ENCODE data around the gene NOXA1.
"Not testable (repeated sequence)": the region's sequence is repeated elsewhere in the genome, so short reads cannot be mapped to it uniquely, and the experiment has no call there.

NOXA1 gene

DNA sequence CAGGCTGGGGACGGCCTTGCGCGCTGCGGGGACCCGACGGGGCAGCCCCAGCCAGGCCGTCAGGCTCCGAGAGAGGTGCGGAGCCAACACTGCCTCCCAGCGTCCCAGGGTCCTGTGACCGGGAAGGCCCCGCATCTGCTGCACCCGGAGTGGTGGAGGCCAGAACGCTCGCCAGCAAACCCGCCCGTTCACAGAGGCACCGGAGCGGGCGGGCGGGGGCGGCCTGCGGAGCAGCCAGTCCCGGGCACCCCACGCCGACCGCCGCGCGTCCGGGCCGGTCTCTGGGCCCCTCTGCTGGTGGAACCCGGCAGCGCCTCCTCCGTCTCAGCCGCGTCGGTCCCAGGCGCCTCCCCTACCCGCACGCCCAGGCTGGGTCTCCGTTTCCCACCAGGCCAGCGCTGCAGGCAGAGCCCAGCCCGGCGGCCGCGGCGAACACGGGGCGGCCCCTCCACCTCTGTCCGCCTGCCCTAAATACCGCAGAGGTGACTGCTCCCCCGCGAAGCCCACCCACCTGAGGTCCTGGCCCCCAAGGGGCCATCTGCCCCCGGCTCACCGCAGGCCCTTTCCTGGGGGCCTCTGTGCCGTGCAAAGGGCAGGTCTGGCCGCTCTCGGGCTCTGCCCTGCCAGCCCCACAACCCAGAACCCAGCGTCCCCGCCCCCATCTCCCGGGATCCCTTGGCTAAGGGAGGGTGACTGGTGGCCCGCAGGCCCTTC, 16.2 kb upstream of the NOXA1 start:
- DNase-seq = no peak

DNA sequence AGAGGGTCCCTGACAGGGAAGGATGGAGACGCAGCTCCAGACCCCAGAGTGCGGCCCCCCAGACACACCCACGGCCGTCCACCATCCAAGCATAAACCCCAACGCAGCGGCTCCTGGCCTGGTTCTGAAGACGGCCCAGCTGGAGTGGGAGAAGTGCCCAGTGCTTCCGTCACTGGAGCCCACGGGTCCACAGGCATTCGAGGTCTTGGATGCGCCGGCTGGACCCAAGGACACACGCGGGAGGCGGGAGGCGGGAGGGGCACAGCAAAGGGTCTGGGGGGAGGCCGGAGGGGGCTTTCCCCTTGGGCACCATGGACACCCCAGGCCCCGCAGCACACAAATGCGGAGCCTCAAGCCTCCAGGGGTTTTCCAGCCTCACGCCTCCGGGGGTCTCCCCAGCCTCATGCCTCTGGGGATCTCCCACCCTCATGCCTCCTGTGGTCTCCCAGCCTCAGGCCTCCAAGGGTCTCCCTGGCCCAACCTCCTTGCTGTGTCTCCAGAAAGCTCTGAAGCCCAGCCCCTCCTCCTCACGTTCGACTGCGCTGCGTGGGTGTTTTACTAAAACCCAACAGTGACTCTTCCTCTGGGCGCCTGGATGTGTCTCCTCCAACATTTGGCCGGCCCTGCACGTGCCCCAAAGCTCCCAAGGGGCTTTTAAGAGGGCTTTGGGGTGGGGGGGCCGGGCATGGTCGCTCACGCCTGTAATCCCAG, 15.4 kb upstream of the NOXA1 start:
- DNase-seq = no peak

DNA sequence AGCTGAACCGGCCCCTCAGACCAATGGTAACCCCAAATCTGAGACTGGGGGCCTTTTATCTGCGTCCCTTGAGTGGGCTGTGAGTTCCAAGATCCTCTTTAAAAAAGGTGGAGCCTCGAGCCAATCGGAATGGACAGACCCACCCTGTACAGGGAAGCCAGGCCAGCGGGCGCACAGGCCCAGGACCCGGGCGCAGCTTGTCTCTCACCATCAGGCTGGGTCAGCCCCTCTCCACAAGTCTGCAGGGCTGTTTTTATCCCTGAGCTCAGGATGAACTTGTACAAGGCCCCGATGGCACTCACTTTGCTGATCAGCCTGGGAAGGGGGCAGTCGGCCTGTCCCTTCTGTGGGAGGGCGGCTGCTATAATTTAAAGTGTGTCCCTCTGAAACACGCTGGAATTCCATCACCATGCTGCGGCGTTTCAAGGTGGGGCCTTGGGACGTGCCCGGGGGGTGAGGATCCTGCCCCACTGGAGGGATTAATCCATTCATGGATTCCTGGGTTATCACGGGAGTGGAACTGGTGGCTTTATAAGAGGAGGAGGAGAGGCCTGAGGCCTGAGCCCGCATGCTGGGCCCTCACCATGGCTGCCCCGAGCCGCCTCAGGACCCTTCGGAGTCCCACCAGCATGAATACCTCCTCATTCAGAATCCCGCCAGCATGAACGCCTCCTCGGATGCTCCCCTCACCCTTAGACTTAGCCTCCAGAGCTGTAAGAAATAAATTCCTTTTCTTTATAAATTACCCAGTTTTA, 14.4 kb upstream of the NOXA1 start:
- DNase-seq = no peak

DNA sequence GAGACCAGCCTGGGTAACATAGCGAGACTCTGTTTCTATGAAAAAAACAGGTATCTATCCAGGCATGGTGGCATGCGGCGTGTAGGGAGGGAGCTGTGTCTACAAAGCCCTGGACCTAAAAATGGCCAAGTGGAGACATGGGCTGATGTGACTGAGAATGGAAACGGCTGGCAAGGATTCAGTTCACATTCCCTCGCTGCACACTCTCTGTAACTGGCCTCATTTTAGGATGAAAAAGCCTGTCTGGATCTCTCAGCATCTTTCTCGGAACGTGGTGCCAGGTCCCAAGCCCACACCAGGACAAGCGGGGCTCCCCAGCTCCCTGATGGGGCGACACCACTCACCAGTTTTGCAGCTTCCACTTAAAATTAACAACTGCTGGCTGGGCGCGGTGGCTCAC, 13.7 kb upstream of the NOXA1 start:
- no peak for DNase-seq

DNA sequence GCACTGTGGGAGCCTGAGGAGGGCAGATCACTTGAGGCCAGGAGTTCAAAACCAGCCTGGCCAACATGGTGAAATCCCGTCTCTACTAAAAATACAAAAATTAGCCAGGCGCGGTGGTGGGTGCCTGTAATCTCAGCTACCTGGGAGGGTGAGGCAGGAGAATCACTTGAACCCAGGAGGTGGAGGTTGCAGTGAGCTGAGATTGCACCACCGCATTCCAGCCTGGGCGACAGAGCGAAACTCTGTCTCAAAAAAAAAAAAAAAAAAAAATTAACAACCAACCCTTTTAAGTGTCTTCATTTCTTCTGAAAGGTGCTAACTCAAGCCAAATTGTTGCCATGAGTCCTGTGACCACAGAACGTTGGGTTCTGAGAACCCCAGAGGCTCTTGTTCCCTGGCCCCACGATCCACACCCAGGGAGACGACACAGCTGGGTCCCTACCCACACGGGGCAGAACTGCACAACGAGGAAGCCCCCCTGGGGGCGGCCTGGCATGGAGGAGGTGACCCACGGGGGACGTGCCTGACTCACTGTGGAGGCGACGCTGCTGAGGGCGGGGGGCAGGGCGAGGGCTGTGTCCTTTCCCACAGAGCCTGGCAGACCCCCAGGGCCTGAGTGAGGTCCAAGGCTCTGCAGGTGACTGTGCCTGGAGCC, 12.8 kb upstream of the NOXA1 start:
- DNase-seq = not testable (repeated sequence)

DNA sequence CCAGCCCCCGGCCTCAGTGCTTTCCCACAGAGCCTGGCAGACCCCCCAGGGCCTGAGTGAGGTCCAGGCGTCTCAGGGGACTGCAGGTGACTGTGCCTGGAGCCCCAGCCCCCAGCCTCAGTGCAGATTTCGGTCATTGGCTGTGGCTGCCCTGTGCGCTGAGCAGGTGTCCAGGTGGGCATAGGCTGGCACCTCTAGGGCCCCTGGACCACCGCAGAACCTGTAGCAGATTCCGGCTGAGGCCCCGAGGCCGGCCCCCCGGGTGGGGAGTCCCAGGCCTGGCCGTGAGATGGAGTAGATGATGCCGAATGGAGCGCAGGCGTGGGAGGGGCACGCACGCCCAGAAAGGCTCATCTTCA, 12.3 kb upstream of the NOXA1 start:
- no peak for DNase-seq

DNA sequence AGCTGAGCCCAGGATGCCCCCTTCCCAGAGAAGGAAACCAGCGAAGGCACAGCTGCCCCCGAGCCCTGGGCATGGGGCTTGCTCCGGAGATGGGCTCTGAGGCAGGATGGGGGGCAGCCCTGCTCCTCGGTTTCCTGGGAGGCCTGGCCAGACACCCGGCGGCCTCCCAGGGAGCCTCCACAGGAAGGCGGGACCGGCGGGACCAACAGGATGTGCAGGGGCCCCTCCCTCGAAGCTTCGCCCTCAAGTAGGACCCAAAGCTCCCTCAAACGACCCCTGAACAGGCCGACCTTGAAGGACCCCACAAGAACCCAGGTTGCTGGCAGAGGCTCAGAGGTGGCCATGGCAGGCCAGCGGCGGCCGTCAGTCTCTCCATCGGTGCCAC, 11.9 kb upstream of the NOXA1 start:
- no peak for DNase-seq

DNA sequence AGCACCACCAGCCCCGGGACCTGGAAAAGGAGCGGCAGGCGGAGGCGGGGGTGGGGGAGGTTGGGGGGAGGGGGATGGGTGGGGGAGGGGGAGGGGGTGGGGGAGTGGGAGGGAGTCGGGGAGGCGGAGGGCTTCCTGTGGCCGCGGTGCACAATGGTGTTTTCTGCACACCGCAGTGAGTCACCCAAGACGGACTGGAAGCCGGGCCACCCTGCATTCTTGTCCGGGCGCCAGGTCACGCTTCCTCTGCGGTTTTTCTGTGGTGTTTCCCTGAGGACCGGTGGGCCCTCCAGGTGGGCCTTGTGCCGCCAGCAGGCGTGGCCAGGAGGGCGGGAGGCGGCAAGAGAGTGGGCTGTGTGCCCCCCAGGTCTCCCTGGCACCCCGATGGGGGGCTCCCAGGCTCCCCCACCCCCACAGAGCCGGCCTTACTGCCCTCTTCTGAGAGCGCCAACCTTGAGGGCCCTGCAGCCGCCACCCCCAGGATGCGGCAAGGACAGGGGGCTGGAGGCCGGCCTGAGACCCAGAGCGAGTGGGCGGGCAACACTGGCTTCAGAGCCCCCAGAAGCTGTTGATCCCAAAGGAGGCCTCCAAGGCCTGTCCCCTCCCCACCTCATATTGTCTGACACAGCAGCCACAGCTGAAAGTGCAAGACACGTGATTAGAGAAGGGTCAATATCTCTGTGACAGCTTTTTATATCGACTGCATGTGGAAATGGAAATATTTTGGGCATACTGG, 11.4 kb upstream of the NOXA1 start:
- no peak for DNase-seq

DNA sequence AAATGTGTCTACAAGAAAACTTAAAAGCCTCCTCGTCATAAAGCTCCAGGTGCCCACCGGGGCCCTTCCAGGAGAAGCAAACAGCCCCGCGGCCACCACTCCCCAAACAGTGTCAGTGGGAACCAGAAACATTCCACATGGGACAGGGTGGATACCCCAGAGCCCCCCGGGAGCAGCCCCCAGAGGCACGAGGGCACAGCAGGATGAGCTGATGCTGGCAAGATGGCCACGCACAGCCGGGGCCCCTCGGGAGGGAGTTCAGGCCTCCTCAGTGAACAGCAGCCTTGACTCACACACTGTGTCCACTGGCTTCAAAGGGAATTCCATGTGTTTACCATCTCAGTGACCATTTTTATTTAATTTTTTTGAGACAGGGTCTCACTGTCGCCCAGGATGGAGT, 10.8 kb upstream of the NOXA1 start:
- DNase-seq = no peak

DNA sequence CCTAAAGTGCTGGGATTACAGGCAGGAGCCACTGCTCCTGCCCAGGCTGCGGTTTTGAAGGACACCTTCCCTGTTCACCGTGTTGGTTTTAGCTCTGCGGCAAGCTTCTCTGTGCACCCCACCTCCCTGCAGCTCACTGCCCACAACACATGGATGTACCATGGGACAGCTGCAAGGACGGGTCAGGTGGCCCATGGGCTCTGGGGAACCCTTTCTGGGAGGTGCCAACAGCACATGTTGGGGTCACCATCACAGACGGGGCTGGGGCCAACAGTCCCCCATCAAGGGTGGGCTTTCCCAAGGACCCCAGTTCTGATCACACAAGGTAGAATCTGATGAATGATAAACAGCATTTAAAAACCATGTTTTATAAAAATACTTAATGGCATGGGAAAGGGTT, 7.7 kb upstream of the NOXA1 start:
- DNase-seq = no peak

DNA sequence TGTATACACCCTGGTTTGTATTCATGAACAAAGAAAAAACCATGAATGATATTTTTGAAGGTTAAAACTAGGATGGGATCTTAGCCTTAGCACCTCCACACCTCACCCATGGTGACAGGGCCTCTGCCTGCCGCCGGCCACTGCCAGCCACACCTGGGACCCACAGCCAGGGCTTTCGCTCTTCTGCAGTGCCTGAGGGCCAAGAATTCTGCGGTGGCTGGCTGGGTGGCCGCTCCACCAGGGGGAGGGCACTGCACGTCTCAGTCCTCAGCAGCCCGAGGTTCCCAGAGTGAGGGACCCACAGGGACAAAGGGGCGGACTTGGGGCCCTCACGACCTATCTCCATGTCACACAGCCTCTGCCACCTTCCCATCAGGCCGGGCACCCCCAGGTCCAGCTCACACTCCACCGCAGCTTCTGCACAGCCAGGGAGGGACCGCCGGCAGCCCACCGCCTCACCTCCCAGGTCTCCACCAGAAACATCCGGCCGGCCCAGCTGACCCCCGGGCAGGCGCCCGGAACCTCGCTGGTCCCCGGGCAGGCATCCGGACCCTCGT, 7.1 kb upstream of the NOXA1 start:
- no peak for DNase-seq

DNA sequence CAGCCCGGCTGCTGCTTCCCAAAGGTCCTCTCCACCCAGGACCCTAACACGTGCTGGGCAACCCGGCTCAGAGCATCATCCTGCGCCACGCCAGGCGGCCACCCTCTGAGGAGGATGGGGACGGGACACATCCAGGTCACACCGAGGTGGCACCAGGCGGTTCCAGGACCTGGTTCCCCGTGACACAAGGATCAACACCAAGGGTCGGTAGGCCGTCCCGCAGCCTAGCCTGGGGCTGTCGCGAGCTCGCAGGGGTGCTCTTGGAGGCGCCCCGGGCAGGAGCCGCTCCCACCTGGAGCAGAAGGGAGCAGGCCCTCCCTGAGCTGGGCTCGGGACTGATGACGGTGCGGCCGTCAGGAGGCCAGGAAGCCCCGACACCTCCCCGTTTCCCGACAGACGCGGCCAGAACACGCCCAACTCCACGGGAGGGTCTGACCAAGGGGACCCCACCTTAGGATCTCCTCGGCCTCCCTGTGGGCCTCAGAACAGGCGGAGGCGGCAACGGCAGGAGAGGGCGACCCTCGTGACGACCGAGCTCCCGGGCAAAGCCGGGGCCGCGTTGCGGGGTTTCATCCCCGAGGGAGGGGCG, 6.5 kb upstream of the NOXA1 start:
- no peak for DNase-seq

DNA sequence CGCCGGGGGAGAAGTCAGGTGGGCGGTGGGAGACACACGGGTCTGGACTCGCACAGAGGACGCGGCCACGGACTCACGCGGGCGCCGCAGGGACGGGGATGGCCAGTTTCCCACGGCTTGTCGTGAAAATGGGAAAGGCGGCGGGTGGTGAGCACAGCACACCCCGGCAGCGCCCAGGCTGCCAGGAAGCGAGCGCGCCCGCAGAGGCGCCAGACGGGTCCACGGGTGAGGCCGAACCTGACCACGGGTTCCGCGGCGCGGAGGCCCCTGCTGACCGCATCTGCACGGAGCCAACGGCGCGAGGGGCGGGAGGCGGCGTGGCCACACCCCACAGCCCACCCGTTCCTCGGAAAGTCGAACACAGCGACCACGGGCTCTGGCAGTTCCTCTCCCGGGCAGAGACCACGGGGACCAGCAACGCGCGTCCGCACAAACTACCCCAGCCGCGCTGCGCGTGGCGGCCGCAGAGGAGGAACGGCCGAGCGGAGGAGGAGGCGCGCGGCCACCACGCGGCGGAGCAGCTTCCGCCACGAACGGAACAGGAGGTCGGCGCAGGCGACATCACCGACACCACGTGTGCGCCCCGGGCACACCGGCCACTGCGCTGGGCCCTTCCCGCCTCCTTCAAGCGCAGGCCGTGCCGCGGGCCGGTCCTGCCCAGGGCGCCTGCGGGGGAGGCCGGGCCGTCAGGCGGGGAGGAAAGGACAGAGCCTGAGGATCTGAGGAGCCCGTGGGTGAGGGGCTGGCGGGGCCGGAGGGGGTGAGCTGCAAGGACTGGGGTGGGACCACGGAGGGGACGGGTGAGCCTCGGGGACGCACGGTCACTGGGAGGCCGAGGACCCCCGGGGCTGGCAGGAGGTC, 5.8 kb upstream of the NOXA1 start:
- no peak for DNase-seq

DNA sequence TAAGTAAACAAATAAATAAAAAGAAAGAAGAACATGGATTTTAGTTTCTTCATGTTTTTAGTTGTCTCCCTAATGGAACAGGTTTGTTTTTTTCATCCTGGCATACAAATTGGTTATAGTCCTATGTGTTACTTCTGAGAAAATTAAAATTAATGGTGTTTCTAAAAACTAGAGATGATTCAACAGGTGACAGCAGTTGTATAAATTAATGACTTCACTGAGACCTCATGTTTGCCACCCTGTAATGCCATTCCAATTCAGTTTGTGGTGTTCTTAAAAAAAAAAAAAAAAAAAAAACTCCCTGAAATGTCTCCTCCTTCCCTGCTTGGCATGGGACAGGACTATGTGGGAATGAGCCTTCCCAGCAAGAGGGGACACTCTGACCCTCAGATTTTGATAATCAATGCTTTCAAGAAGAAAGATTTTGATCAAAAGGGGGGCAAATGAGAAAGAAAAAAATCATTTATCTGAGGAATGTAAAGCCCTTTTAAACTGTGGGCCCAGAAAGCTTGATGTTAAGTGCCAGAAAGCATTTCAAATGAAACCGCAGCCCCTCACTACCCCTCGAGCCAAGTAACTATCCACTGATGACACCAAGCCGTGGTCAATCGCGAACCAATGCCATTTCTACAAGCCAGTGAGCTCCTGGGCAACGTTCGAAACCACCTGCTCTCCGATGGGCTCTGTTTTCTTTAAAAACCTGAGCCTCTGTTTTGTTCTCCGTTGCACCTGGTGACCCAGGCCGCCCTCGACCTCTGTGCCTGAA, 1.2 kb upstream of the NOXA1 start:
- DNase-seq = no peak

DNA sequence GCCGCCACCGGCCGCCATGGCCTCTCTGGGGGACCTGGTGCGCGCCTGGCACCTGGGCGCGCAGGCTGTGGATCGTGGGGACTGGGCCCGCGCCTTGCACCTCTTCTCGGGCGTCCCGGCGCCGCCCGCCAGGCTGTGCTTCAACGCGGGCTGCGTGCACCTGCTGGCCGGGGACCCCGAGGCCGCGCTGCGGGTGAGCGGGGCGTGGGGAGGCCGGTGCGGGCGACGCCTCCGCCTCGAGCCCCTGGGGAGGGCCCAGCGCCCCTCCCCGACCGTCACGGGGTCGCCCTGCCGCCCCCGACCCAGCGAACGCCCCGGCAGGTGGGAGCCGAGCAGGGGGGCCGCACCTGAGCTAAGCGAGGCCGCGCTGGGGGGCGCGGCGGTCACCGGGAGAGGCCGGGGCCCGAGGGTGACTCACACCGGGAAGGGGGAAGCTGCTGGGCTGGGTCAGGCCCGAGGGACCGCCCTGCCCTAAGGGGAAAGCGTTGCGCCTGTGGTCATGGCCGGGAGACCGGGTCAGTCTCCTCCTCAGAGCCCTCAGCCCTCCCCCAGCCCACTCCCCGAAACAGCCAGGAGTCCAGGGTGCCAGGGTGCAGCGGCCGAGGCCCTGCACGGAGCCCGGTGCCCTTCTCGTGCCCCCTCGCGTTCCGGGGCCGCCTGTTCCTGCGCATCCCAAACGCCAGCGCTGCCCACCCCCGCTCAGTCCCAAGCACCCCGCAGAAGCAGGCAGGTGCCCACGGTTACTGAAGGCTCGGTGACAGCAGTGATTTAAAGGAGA, 510 bp downstream of the NOXA1 start:
- no peak for DNase-seq

DNA sequence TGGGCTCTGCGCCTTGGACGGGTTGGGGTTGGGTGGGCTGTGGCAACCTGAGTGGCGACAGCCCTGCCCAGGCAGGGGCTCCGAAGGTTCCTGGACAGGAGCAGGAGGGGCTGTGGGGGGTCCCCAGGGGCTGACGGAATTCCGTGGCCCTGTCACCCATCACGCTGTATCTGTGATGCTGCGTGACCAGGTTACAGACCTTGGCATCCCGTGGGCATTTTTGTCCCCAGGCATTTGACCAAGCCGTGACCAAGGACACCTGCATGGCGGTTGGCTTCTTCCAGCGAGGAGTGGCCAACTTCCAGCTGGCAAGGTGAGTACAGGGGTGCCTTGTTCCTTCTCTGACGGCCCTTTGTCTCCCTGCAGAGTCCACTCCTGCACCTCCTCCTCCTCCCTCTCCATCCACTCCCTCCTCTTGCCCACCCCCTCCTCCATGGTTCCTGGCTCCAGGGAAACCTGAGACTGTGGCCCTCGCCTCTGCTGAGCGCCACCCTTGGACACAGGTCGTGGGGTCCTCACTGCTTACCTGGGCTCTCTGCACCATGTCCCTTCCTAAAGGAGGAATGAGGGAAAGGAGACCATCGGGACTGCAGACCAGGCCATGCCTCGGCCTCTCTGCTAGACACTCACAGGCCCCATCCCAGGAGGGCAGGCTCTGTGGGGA, 3.0 kb downstream of the NOXA1 start:
- no peak for DNase-seq

DNA sequence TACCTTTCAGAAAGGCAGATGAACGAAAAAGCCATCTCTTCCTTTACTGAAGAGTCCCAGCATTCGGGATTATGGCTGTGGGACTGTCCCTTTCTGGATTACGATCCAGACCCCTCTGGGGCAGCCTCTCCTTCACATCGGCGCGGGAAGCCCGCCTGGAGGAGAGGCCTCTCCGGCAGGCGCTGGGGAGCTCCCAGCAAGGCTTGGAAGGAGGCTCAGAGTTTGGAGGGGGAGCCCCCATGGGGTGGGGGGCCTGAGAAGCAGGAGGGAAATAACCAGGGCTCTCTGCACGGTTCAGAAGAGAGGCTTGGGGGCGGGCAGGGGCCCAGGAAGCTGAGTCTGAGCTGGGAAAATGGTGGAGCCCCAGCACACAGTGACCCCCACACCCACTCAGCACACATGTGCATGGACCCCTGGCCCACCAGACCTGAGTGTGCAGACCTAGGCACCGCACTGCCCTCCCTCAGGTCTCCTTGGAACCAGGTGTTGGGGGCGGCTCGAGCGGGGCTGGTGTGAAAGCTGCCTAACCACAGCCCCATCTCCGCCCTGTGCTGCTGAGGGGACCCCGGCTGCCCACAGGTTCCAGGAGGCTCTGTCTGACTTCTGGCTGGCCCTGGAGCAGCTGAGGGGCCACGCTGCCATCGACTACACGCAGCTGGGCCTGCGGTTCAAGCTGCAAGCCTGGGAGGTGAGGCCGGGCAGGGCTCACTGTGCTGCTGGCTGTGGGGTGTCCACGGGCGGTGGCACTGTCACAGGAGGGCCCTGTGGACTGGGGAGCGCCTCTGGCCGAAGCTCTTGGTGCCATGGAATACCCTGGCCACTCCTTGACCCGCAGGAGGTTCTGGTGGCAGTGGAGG, 4.5 kb downstream of the NOXA1 start:
- no peak for DNase-seq

DNA sequence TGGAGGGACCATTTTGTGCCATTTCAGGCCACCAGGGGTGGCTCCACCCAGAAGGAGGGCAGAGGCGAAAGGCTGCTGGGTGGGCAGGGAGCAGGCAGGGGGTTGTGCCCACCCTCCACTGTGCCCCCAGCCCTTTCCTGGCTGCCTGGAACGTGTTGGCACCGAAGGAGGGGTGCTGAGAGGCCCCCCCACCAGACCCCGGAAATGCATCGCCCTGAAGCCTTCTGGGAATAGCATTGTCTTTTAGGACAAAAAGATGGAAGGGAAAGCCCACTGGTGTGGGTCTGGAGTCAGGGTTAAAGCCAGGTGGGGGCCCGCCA, 5.1 kb downstream of the NOXA1 start:
- no peak for DNase-seq

All from amniotic stem cell (primary cell).